PC-3 (cell line): ENCODE results near the gene PHKB.
"Not testable (repeated sequence)": the region's sequence is repeated elsewhere in the genome, so short reads cannot be mapped to it uniquely, and the experiment has no call there.

ENCODE experiments used
- CTCF ChIP-seq: fragments of 300-600 bp; sonication (generic); conservative IDR thresholded peaks from 2 replicates; pipeline ENCODE4 v1.5.1; 2017; ENCODE audit warnings: antibody characterized with exemption, low read depth, mild to moderate bottlenecking, low read length
- EZH2phosphoT487 ChIP-seq: fragments of 300-600 bp; sonication (generic); IDR thresholded peaks from 2 replicates; pipeline ENCODE4 v1.6.1; 2018; ENCODE audit warnings: mild to moderate bottlenecking, antibody characterized with exemption, low read length, borderline replicate concordance

- not testable (repeated sequence) for TF ChIP-seq CTCF, EZH2phosphoT487
Measured at GRCh38 chr16:47554587-47554986, 93.5 kb downstream of the PHKB start.
